NB4 (cell line): ENCODE measurements around the gene LYZ.

Experiments
- DNase-seq: peaks from one replicate; pipeline ENCODE4 v3.0.0; 2010; ENCODE audit warnings: low read depth
- H3K4me3 ChIP-seq: one replicate; pipeline ENCODE4 v1.5.1; 2011; ENCODE audit warnings: mild to moderate bottlenecking, low read depth, low read length, moderate library complexity
- MAX ChIP-seq: IDR thresholded peaks from 2 replicates; pipeline ENCODE4 v1.6.1; 2011; ENCODE audit warnings: low read depth, low read length
- MYC ChIP-seq: IDR thresholded peaks from 2 replicates; pipeline ENCODE4 v1.6.1; 2011; ENCODE audit warnings: low read depth, low read length
- POLR2A ChIP-seq: IDR thresholded peaks from 2 replicates; pipeline ENCODE4 v1.6.1; 2011; ENCODE audit warnings: mild to moderate bottlenecking; ENCODE audit not compliant: insufficient read length; ENCODE audit errors: extremely low read depth
- TF ChIP-seq, protein P1 (sequence below): IDR thresholded peaks from one replicate; pipeline ENCODE4 v1.5.1; 2012; ENCODE audit warnings: low read depth, low read length

The LYZ gene

GRCh38 chr12:69386921-69387320 is 38.7 kb downstream of the LYZ start:
- TF ChIP-seq MYC, result no peak
- no peak for TF ChIP-seq POLR2A
- TF ChIP-seq MAX, result no peak
- TF ChIP-seq, protein P1, sequence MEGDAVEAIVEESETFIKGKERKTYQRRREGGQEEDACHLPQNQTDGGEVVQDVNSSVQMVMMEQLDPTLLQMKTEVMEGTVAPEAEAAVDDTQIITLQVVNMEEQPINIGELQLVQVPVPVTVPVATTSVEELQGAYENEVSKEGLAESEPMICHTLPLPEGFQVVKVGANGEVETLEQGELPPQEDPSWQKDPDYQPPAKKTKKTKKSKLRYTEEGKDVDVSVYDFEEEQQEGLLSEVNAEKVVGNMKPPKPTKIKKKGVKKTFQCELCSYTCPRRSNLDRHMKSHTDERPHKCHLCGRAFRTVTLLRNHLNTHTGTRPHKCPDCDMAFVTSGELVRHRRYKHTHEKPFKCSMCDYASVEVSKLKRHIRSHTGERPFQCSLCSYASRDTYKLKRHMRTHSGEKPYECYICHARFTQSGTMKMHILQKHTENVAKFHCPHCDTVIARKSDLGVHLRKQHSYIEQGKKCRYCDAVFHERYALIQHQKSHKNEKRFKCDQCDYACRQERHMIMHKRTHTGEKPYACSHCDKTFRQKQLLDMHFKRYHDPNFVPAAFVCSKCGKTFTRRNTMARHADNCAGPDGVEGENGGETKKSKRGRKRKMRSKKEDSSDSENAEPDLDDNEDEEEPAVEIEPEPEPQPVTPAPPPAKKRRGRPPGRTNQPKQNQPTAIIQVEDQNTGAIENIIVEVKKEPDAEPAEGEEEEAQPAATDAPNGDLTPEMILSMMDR, result no peak
- DNase-seq, result no peak
- H3K4me3 ChIP-seq, result no peak overlapping the region

- TF ChIP-seq, protein P1, result peak; percentile 19
- no peak for TF ChIP-seq MYC
- H3K4me3 ChIP-seq, result no peak overlapping the region
- peak; percentile 57 for DNase-seq
These were observed 40.2 kb downstream of the LYZ start for GRCh38 chr12:69388371-69388770.

DNA sequence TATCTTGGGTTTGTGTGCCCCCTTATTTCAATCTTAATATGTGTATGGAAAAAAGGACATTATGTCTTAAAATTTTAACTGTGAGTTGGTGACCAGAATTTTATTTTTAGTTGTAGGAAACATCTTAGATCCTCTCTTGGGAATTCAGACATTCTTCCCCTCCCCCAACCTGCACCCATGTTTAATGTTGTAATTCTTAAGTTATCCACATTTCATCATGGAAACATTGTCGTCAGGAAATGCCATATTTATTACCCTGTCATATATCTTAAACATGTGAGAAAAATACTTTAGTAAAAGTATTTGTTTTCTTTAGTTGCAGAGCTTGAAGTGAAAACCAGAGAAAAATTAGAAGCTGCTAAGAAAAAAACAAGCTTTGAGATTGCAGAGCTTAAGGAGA is 41.6 kb downstream of the LYZ start:
- H3K4me3 ChIP-seq, result no peak overlapping the region
- no peak for DNase-seq
- TF ChIP-seq MAX (no peak), POLR2A (no peak), MYC (no peak)
- TF ChIP-seq, protein P1, result no peak

GRCh38 chr12:69392179-69392928 is 44.2 kb downstream of the LYZ start:
- TF ChIP-seq MYC, result no peak
- TF ChIP-seq, protein P1, result no peak
- no peak for TF ChIP-seq POLR2A
- H3K4me3 ChIP-seq, result no peak overlapping the region
- DNase-seq, result no peak

DNA sequence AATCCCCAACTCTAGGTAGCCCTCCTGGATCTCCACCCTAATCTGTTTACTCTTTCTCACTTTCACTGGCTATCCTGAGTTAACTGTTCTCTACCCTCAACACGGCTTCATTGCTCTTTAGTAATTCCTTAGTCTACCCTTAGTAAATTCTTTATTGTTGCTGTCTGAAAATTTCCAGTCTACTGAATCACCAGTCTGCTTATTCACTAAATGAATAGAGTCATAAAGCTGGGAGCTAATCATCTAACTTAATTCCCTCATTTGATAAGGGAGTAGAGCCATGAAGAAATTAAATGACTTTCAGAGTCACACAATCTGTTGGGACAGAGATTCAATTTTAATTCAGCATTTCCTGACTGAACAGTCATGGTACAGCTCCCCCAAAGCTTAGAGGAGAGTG is 47.9 kb downstream of the LYZ start:
- H3K4me3 ChIP-seq, result no peak overlapping the region
- TF ChIP-seq, protein P1, result no peak
- TF ChIP-seq MAX, result no peak
- TF ChIP-seq POLR2A, result no peak
- TF ChIP-seq MYC, result no peak
- DNase-seq, result no peak

DNA sequence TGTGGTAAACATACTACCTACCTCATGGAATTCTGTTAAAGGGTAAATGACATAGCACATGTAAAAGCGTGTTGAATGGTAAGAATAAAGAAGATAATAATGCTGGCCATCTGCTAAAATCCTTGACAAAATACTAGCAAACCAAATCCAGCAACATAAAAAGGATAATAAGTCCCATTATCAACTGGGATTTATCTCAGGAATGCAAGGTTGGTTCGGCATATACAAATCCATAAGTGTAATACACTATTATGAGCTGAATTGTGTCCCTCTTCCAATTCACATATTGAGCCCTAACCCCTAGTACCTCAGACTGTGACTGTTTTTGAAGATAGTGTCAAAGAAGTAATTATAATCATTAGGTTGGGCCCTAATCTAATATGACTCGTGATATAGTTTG is 48.8 kb downstream of the LYZ start:
- no peak for DNase-seq

More for the DNA sequence above, 48.8 kb downstream of the LYZ start:
- no peak overlapping the region for H3K4me3 ChIP-seq
- TF ChIP-seq MAX (no peak), POLR2A (no peak), MYC (no peak)
- TF ChIP-seq, protein P1, result no peak
